HCT116 (cell line): ENCODE measurements around the gene KIAA1671. TPM values are rescaled to one million over a fixed set of nuclear protein-coding genes. Genes with fewer than 3 reads are reported as not detected.

ENCODE experiments used
- ATAC-seq: fragments of 200-7000 bp; cut with Tn5 transposase; 2 replicates; pipeline ENCODE4 v1.9.1; 2020; ENCODE audit warnings: mild to moderate bottlenecking, moderate library complexity
- BruUV-seq: library from RNA; stranded (reverse); fragments of 400-500 nt; replicated peaks from 2 replicates; lab custom pipeline; 2021; lab: Mats Ljungman, UMichigan
- CTCF ChIA-PET: fragments of 300-600 bp; sonication (Branson Sonifier 250); formaldehyde crosslinking; loops from one replicate; lab custom pipeline; 2021; ENCODE audit warnings: antibody characterized with exemption; lab: Charles Lee
- POLR2A ChIA-PET: fragments of 300-600, 350-600 bp; sonication (Branson Sonifier 250); formaldehyde crosslinking; loops from one replicate; lab custom pipeline; 2021; ENCODE audit warnings: antibody characterized with exemption; lab: Charles Lee
- RAD21 ChIA-PET, 2 experiments: fragments of 300-600 bp; sonication (Branson Sonifier 250); formaldehyde crosslinking; loops; one replicate each; lab custom pipeline; 2023; ENCODE audit warnings: low total read pairs in 2 of 2; ENCODE audit not compliant: uncharacterized antibody in 2 of 2, unreplicated experiment in 2 of 2, low non-redundant PET in 1 of 2; lab: Charles Lee
- DNase-seq: peaks from one replicate; pipeline ENCODE4 v3.0.0-alpha.2; 2010; ENCODE audit warnings: low read depth, low spot score
- H2AFZ ChIP-seq: fragments of 200-600 bp; shearing (Covaris generic), sonication (generic); 2 replicates; pipeline ENCODE4 v1.6.1; 2017; ENCODE audit warnings: low read depth, mixed run types, mixed read lengths, antibody characterized with exemption, low read length; ENCODE audit not compliant: poor library complexity, severe bottlenecking
- H3K27ac ChIP-seq: 2 replicates; pipeline ENCODE4 v1.5.1; 2012; ENCODE audit warnings: low read depth, low read length
- H3K27me3 ChIP-seq: fragments of 200-600 bp; sonication (generic); 2 replicates; pipeline ENCODE4 v1.6.1; 2016; ENCODE audit warnings: mixed run types, low read length, mixed read lengths; ENCODE audit not compliant: insufficient read depth
- H3K36me3 ChIP-seq, 2 experiments: fragments of 200-500 bp in 1 of 2; fragments of 200-600 bp in 1 of 2; sonication (Bioruptor generic) in 1 of 2; sonication (generic) in 1 of 2; 2 replicates each; pipeline versions ENCODE4 v1.5.1 to v1.6.1; 2014 to 2016; ENCODE audit warnings: low read length in 2 of 2, inconsistent platforms in 1 of 2, mixed read lengths in 1 of 2, mixed run types in 1 of 2; ENCODE audit not compliant: insufficient read depth in 2 of 2, control insufficient read depth in 1 of 2
- H3K4me1 ChIP-seq, 2 experiments: fragments of 200-600 bp in 1 of 2; sonication (generic) in 1 of 2; 2 replicates each; pipeline versions ENCODE4 v1.5.1 to v1.6.1; 2012 to 2017; ENCODE audit warnings: low read length in 2 of 2, inconsistent platforms in 1 of 2, mild to moderate bottlenecking in 1 of 2, mixed read lengths in 1 of 2, mixed run types in 1 of 2, moderate library complexity in 1 of 2; ENCODE audit not compliant: insufficient read depth in 2 of 2, control insufficient read depth in 1 of 2
- H3K4me2 ChIP-seq: fragments of 200-600 bp; sonication (generic); 2 replicates; pipeline ENCODE4 v1.6.1; 2017; ENCODE audit warnings: mixed run types, low read length, mixed read lengths
- H3K4me3 ChIP-seq, 2 experiments: fragments of 200-600 bp in 1 of 2; sonication (generic) in 1 of 2; replicated peaks in 1 of 2; 2 replicates each; pipeline ENCODE4 v1.5.1; 2011 to 2016; ENCODE audit warnings: low read length in 2 of 2, control low read depth in 1 of 2, low read depth in 1 of 2, mild to moderate bottlenecking in 1 of 2, mixed read lengths in 1 of 2, mixed run types in 1 of 2
- H3K79me2 ChIP-seq: fragments of 200-600 bp; sonication (generic); 2 replicates; pipeline ENCODE4 v1.6.1; 2017; ENCODE audit warnings: mild to moderate bottlenecking, mixed run types, low read length, moderate library complexity, mixed read lengths; ENCODE audit not compliant: insufficient read depth
- H3K9ac ChIP-seq: fragments of 200-600 bp; sonication (generic); 2 replicates; pipeline ENCODE4 v1.6.1; 2016; ENCODE audit warnings: low read length, mixed read lengths
- H3K9me2 ChIP-seq: fragments of 200-600 bp; sonication (generic), shearing (Covaris generic); 2 replicates; pipeline ENCODE4 v1.6.1; 2017; ENCODE audit warnings: mixed run types, mild to moderate bottlenecking, moderate library complexity; ENCODE audit not compliant: insufficient read depth
- H3K9me3 ChIP-seq, 2 experiments: fragments of 200-500 bp in 1 of 2; fragments of 200-600 bp in 1 of 2; sonication (Bioruptor generic) in 1 of 2; sonication (generic) in 1 of 2; 2 replicates each; pipeline ENCODE4 v1.6.1; 2014 to 2017; ENCODE audit warnings: low read length in 2 of 2, mixed read lengths in 2 of 2, inconsistent platforms in 1 of 2, low read depth in 1 of 2, mild to moderate bottlenecking in 1 of 2, mixed run types in 1 of 2, moderate library complexity in 1 of 2; ENCODE audit not compliant: control insufficient read depth in 1 of 2, insufficient read depth in 1 of 2
- H4K20me1 ChIP-seq: fragments of 200-600 bp; sonication (generic), shearing (Covaris generic); 2 replicates; pipeline ENCODE4 v1.6.1; 2017; ENCODE audit warnings: mixed run types, mild to moderate bottlenecking, moderate library complexity; ENCODE audit not compliant: insufficient read depth
- CEBPB ChIP-seq: IDR thresholded peaks from 2 replicates; pipeline ENCODE4 v1.6.1; 2012; ENCODE audit warnings: low read depth
- ELF1 ChIP-seq: IDR thresholded peaks from 2 replicates; pipeline ENCODE4 v1.6.1; 2012; ENCODE audit warnings: low read depth, borderline replicate concordance
- EZH2 ChIP-seq: fragments of 200-600 bp; sonication (generic); IDR thresholded peaks from 2 replicates; pipeline ENCODE4 v1.6.1; 2017; ENCODE audit warnings: antibody characterized with exemption, mixed run types
- POLR2A ChIP-seq: IDR thresholded peaks from 2 replicates; pipeline ENCODE4 v1.7.0; 2011; ENCODE audit warnings: borderline replicate concordance; ENCODE audit not compliant: insufficient read depth, insufficient read length; ENCODE audit errors: extremely low read depth
- POLR2AphosphoS5 ChIP-seq: IDR thresholded peaks from 2 replicates; pipeline ENCODE4 v1.6.1; 2011; ENCODE audit warnings: mild to moderate bottlenecking, low read depth, low read length, moderate library complexity
- RAD21 ChIP-seq: IDR thresholded peaks from 2 replicates; pipeline ENCODE4 v1.6.1; 2012; ENCODE audit warnings: low read depth, mild to moderate bottlenecking
- SIN3A ChIP-seq: IDR thresholded peaks from 2 replicates; pipeline ENCODE4 v1.6.1; 2012; ENCODE audit warnings: low read depth
- SP1 ChIP-seq: IDR thresholded peaks from 2 replicates; pipeline ENCODE4 v1.6.1; 2012; ENCODE audit warnings: low read depth
- YY1 ChIP-seq: IDR thresholded peaks from 2 replicates; pipeline ENCODE4 v1.6.1; 2011; ENCODE audit warnings: low read length, low read depth, moderate library complexity, mild to moderate bottlenecking; ENCODE audit not compliant: insufficient replicate concordance; ENCODE audit errors: extremely low read depth
- ZFX ChIP-seq: fragments of 450-650 bp; IDR thresholded peaks from 2 replicates; pipeline ENCODE4 v1.6.1; 2017
- ZNF274 ChIP-seq: fragments of 200-500 bp; sonication (Bioruptor generic); IDR thresholded peaks from 2 replicates; pipeline ENCODE4 v1.6.1; 2014; ENCODE audit warnings: mild to moderate bottlenecking, low read depth, low read length, inconsistent platforms
- intact Hi-C: fragments of 100-400 bp; cut with micrococcal nuclease; formaldehyde crosslinking; loops from 2 replicates; pipeline ENCODE4 v1.10.0; 2022
- total RNA-seq: library from RNA; stranded (reverse); gene quantifications from one replicate; pipeline ENCODE4 v1.2.1, GENCODE V29; 2021; ENCODE audit not compliant: unreplicated experiment
- TF ChIP-seq, protein P1 (sequence below): IDR thresholded peaks from 2 replicates; pipeline ENCODE4 v1.6.1; 2011; ENCODE audit warnings: mild to moderate bottlenecking, low read length, moderate library complexity; ENCODE audit not compliant: insufficient replicate concordance; ENCODE audit errors: extremely low read depth
- TF ChIP-seq, protein P2 (sequence below), 3 experiments: fragments of 200-600 bp in 1 of 3; sonication (generic) in 1 of 3; IDR thresholded peaks in 2 of 3; conservative IDR thresholded peaks in 1 of 3; 2 replicates each; pipeline ENCODE4 v1.5.1; 2012 to 2017; ENCODE audit warnings: low read depth in 2 of 3, low read length in 2 of 3, antibody characterized with exemption in 1 of 3, borderline replicate concordance in 1 of 3, control low read depth in 1 of 3, mild to moderate bottlenecking in 1 of 3, mixed read lengths in 1 of 3, mixed run types in 1 of 3, moderate library complexity in 1 of 3; ENCODE audit not compliant: insufficient read depth in 1 of 3
- TF ChIP-seq, protein P3 (sequence below): IDR thresholded peaks from 2 replicates; pipeline ENCODE4 v1.6.1; 2012; ENCODE audit warnings: low read depth

Gene KIAA1671
- total RNA-seq, 1 experiment from 2014 or later, result 36.8 TPM

DNA sequence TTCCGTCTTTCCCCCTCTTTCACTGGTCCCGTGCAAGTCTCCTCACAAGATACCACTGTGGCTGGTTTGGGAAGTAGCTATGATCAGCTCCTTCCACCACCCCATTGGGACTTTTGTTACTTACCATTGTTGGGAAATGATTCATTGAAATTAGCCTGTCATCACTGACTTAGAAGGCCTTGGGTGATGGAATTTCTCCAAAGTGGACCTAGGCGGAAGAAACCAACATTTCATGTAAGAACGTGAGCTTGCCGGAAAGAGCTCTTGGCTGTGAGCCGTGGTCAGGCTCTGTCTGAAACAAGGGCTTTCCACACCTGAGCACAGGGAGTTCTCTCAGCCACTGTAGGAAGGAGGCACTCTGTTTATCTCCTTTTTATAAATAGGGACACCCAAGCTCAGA, 223.7 kb downstream of the KIAA1671 start:
- Histone ChIP-seq H3K4me2 (no peak overlapping the region), H3K4me1 (no peaks in the 10 kb centered on the region)
- no peak for DNase-seq

More for the DNA sequence above, 223.7 kb downstream of the KIAA1671 start:
- TF ChIP-seq CEBPB (no peak), ZFX (no peak), POLR2A (no peak), POLR2AphosphoS5 (no peak), YY1 (no peak), ZNF274 (no peak), ELF1 (no peak), EZH2 (no peak), SIN3A (no peak), RAD21 (no peak), SP1 (no peak)
- TF ChIP-seq, protein P1, sequence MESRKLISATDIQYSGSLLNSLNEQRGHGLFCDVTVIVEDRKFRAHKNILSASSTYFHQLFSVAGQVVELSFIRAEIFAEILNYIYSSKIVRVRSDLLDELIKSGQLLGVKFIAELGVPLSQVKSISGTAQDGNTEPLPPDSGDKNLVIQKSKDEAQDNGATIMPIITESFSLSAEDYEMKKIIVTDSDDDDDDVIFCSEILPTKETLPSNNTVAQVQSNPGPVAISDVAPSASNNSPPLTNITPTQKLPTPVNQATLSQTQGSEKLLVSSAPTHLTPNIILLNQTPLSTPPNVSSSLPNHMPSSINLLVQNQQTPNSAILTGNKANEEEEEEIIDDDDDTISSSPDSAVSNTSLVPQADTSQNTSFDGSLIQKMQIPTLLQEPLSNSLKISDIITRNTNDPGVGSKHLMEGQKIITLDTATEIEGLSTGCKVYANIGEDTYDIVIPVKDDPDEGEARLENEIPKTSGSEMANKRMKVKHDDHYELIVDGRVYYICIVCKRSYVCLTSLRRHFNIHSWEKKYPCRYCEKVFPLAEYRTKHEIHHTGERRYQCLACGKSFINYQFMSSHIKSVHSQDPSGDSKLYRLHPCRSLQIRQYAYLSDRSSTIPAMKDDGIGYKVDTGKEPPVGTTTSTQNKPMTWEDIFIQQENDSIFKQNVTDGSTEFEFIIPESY, result no peak
- TF ChIP-seq, protein P2, sequence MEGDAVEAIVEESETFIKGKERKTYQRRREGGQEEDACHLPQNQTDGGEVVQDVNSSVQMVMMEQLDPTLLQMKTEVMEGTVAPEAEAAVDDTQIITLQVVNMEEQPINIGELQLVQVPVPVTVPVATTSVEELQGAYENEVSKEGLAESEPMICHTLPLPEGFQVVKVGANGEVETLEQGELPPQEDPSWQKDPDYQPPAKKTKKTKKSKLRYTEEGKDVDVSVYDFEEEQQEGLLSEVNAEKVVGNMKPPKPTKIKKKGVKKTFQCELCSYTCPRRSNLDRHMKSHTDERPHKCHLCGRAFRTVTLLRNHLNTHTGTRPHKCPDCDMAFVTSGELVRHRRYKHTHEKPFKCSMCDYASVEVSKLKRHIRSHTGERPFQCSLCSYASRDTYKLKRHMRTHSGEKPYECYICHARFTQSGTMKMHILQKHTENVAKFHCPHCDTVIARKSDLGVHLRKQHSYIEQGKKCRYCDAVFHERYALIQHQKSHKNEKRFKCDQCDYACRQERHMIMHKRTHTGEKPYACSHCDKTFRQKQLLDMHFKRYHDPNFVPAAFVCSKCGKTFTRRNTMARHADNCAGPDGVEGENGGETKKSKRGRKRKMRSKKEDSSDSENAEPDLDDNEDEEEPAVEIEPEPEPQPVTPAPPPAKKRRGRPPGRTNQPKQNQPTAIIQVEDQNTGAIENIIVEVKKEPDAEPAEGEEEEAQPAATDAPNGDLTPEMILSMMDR (IDR thresholded peaks at IDR 0.05 in 2 of 3, conservative IDR thresholded peaks at IDR 0.05 in 1 of 3; ENCODE audit: borderline replicate concordance in 1 of 3, insufficient read depth in 1 of 3, low read depth in 2 of 3, low read length in 2 of 3), result no peak
- TF ChIP-seq, protein P3, sequence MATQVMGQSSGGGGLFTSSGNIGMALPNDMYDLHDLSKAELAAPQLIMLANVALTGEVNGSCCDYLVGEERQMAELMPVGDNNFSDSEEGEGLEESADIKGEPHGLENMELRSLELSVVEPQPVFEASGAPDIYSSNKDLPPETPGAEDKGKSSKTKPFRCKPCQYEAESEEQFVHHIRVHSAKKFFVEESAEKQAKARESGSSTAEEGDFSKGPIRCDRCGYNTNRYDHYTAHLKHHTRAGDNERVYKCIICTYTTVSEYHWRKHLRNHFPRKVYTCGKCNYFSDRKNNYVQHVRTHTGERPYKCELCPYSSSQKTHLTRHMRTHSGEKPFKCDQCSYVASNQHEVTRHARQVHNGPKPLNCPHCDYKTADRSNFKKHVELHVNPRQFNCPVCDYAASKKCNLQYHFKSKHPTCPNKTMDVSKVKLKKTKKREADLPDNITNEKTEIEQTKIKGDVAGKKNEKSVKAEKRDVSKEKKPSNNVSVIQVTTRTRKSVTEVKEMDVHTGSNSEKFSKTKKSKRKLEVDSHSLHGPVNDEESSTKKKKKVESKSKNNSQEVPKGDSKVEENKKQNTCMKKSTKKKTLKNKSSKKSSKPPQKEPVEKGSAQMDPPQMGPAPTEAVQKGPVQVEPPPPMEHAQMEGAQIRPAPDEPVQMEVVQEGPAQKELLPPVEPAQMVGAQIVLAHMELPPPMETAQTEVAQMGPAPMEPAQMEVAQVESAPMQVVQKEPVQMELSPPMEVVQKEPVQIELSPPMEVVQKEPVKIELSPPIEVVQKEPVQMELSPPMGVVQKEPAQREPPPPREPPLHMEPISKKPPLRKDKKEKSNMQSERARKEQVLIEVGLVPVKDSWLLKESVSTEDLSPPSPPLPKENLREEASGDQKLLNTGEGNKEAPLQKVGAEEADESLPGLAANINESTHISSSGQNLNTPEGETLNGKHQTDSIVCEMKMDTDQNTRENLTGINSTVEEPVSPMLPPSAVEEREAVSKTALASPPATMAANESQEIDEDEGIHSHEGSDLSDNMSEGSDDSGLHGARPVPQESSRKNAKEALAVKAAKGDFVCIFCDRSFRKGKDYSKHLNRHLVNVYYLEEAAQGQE, result no peak
- Histone ChIP-seq H3K9me3 (no peaks in the 10 kb centered on the region), H4K20me1 (no peaks in the 10 kb centered on the region), H3K9ac (no peak overlapping the region), H3K4me3 (no peak overlapping the region), H3K79me2 (no peaks in the 10 kb centered on the region), H3K36me3 (peaks cover 0 to 17% of the 10 kb centered on the region in 2 experiments; a peak in 3 of 4 replicates), H3K27ac (no peak overlapping the region), H3K9me2 (no peaks in the 10 kb centered on the region), H3K27me3 (no peaks in the 10 kb centered on the region), H2AFZ (no peak overlapping the region)
- intact Hi-C loops, result no loop called here
- ChIA-PET POLR2A (no interaction called here), RAD21 (no interaction called here), CTCF (interaction anchor here (0.7 kb wide), 1 partner anchor 26 kb away, joined by 3 read pairs; no protein-coding TSS in a partner anchor)
- no peak for ATAC-seq
- BruUV-seq, result no TSS peak
